GM21529 (cell line): ENCODE measurements around the gene CTRB2.

Source experiments
- ATAC-seq: cut with Tn5 transposase; IDR thresholded peaks from one replicate; pipeline ENCODE4 v1.9.1; 2021; ENCODE audit not compliant: unreplicated experiment

CTRB2 gene

GRCh38 chr16:75179208-75179607 lies 27.8 kb downstream of the CTRB2 start:
- ATAC-seq: no peak

DNA sequence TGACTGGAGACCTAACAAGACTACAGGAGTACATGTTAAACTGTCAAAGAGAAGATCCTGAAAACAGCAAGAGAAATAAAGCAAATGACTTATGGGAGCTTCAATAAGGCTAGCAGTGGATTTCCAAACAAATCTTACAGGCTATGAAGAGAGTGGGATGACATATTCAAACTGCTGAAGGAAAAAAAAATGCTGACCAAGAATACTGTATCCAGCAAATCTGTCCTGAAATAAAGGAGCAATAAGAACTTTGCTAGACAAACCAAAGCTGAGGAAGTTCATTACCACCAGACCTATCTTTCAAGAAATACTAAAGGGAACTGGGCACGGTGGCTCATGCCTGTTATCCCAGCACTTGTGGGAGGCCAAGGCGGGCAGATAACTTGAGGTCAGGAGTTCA lies 30.0 kb downstream of the CTRB2 start:
- no peak for ATAC-seq

DNA sequence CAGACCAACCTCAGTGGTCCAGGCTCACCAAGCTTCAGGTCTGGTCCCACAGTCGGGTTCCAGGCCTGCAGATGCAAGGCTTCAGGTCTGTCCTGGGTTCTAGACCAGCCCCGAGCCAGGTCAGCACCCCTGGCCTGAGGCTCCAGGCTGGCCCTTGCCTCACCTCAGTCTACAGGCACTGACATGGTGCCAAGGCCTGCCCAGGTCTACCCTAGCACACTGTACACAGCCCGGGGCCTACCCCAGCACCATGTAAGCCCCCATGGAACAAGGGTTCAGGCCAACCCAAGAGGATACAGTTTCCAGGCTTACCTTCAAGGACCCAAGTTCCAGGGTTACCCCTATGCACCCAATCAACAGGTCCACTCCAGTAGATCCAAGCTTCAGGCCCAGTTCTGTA lies 31.9 kb downstream of the CTRB2 start:
- ATAC-seq: no peak

DNA sequence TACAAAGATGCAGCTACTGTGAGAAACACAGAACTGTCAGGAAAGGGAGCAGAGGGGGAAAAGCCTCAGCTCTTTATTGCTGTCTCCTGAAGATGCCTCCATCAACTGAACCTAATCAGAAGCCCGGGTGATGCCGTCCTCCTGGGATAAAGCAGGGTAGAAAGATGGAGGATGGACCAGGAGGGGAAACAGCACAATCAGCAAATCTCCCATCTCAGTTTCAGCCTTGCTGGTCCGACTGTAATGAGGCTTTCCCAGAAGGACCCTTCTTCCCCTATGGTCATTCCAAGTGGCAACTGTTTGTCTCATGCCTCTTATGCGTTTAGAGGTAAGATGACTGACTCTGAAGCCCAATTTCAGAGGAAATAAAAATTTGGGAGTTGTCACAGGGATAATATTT lies 34.4 kb downstream of the CTRB2 start:
- no peak for ATAC-seq

DNA sequence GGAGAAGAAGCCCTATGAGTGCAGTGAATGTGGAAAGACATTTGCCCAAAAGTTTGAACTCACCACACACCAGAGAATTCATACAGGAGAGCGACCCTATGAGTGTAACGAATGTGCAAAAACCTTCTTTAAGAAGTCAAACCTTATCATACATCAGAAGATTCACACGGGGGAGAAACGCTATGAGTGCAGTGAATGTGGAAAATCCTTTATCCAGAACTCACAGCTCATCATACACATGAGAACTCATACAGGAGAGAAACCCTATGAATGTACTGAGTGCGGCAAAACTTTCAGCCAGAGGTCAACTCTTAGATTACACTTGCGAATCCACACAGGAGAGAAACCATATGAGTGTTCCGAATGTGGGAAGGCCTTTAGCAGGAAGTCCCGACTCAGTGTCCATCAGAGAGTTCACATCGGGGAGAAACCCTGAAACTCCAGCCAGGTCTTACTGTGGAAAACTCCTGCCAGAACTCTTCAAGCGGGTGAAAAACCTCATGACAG lies 37.0 kb downstream of the CTRB2 start:
- no peak for ATAC-seq

DNA sequence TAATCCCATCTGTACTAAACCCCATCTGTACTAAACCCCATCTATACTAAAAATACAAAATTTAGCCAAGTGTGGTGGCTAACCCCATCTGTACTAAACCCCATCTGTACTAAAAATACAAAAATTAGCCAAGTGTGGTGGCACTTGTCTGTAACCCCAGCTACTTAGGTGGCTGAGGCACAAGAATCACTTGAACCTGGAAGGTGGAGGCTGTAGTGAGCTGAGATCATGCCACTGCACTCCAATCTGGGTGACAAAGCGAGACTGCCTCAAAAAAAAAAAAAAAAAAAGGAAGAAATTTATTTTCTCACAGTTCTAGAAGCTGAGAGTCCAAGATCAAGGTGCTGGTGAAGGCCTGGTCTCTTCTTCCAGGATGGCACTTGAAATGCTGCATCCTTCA lies 46.6 kb downstream of the CTRB2 start:
- ATAC-seq: no peak
